Left lobe of liver (tissue), 2 donors: ENCODE data around the gene XPC. TPM values are rescaled to one million over a fixed set of nuclear protein-coding genes. Genes with fewer than 3 reads are reported as not detected.

Experiments
- ATAC-seq: fragments of 200-7000 bp; cut with Tn5 transposase; one replicate; pipeline ENCODE4 v1.9.1; 2020; ENCODE audit warnings: mild to moderate bottlenecking, moderate library complexity
- DNase-seq: peaks from one replicate; pipeline ENCODE4 v3.0.0-alpha.2; 2020; ENCODE audit warnings: low spot score
- total RNA-seq: library from RNA; stranded (reverse); gene quantifications from one replicate; pipeline ENCODE4 v1.2.1, GENCODE V29; 2021
- donor health status: DM: no; HTN: no; CAD: no; lungs with moderate emphysema.
- donor health status: DM: no; HTN: yes; CAD: no.

The XPC gene
- total RNA-seq, 1 donor from 2014 or later: 18.8 TPM

- ATAC-seq (peak; percentile 27), DNase-seq (no peak)
Observed at GRCh38 chr3:14137004-14137403, 41.4 kb downstream of the XPC start.

- DNase-seq: no peak
- ATAC-seq: no peak
Observed at GRCh38 chr3:14135581-14135980, 42.8 kb downstream of the XPC start.

- DNase-seq (no peak), ATAC-seq (no peak)
Observed at GRCh38 chr3:14134291-14134690, 44.1 kb downstream of the XPC start.

GRCh38 chr3:14133876-14134275 is 44.5 kb downstream of the XPC start:
- DNase-seq (no peak), ATAC-seq (no peak)

GRCh38 chr3:14133188-14133800 is 45.1 kb downstream of the XPC start:
- ATAC-seq: no peak
- DNase-seq: no peak

GRCh38 chr3:14132689-14133088 is 45.7 kb downstream of the XPC start:
- ATAC-seq: no peak
- no peak for DNase-seq

- ATAC-seq (no peak), DNase-seq (no peak)
Observed at GRCh38 chr3:14132120-14132519, 46.3 kb downstream of the XPC start.

GRCh38 chr3:14131134-14131533 is 47.3 kb downstream of the XPC start:
- ATAC-seq (peak; percentile 62), DNase-seq (no peak)

GRCh38 chr3:14130707-14131106 is 47.7 kb downstream of the XPC start:
- DNase-seq: no peak
- no peak for ATAC-seq

- DNase-seq (peak; percentile 0), ATAC-seq (no peak)
Observed at GRCh38 chr3:14130230-14130629, 48.2 kb downstream of the XPC start.

- ATAC-seq (no peak), DNase-seq (peak; percentile 23)
Observed at GRCh38 chr3:14129296-14129695, 49.1 kb downstream of the XPC start.

- ATAC-seq: no peak
Observed at GRCh38 chr3:14128724-14129123, 49.7 kb downstream of the XPC start.

GRCh38 chr3:14127516-14128161 is 50.8 kb downstream of the XPC start:
- DNase-seq (no peak), ATAC-seq (no peak)

More at GRCh38 chr3:14128724-14129123, 49.7 kb downstream of the XPC start:
- no peak for DNase-seq

GRCh38 chr3:14126887-14127505 is 51.4 kb downstream of the XPC start:
- no peak for ATAC-seq
- no peak for DNase-seq

GRCh38 chr3:14126017-14126886 is 52.1 kb downstream of the XPC start:
- DNase-seq (no peak), ATAC-seq (no peak)

GRCh38 chr3:14125193-14126016 is 53.0 kb downstream of the XPC start:
- peak; percentile 64 for ATAC-seq

GRCh38 chr3:14124615-14125192 is 53.7 kb downstream of the XPC start, which contains the start of the genes CHCHD4 and TMEM43:
Gene CHCHD4, minus strand, starts transcription at chr3:14124870. Its CDS starts 194 bp downstream, at chr3:14124676.
Gene TMEM43, plus strand, starts transcription at chr3:14125052. Its CDS starts 142 bp downstream, at chr3:14125194.
- DNase-seq: peak; percentile 100
- ATAC-seq: peak; percentile 89

More at GRCh38 chr3:14125193-14126016, 53.0 kb downstream of the XPC start:
- DNase-seq: no peak

GRCh38 chr3:14124223-14124614 is 54.2 kb downstream of the XPC start:
- ATAC-seq: peak; percentile 64

GRCh38 chr3:14123308-14124222 is 54.8 kb downstream of the XPC start:
- DNase-seq (no peak), ATAC-seq (no peak)

More at GRCh38 chr3:14124223-14124614, 54.2 kb downstream of the XPC start:
- peak; percentile 73 for DNase-seq
